Osteoblast (primary cell): ENCODE measurements around the gene RPA1. TPM values are rescaled to one million over a fixed set of nuclear protein-coding genes. Genes with fewer than 3 reads are reported as not detected.

Source experiments
- DNase-seq: peaks from one replicate; pipeline ENCODE4 v3.0.0; 2011; ENCODE audit warnings: low spot score, mixed read lengths; ENCODE audit not compliant: insufficient read length; ENCODE audit errors: missing footprints
- H2AFZ ChIP-seq: 2 replicates; pipeline ENCODE4 v1.6.0; 2011; ENCODE audit warnings: mild to moderate bottlenecking, low read length
- H3K27ac ChIP-seq: 2 replicates; pipeline ENCODE4 v1.5.1; 2011; ENCODE audit warnings: mild to moderate bottlenecking, low read depth, low read length, moderate library complexity
- H3K27me3 ChIP-seq: 2 replicates; pipeline ENCODE4 v1.6.0; 2012; ENCODE audit warnings: mild to moderate bottlenecking, control low read depth, inconsistent platforms, low read length, moderate library complexity; ENCODE audit not compliant: insufficient read depth
- H3K36me3 ChIP-seq: 2 replicates; pipeline ENCODE4 v1.5.1; 2011; ENCODE audit warnings: mild to moderate bottlenecking, low read length, control low read depth, moderate library complexity; ENCODE audit not compliant: insufficient read depth
- H3K4me1 ChIP-seq: 2 replicates; pipeline ENCODE4 v1.5.1; 2011; ENCODE audit warnings: mild to moderate bottlenecking, low read length, control low read depth, moderate library complexity; ENCODE audit not compliant: insufficient read depth
- H3K4me2 ChIP-seq: 2 replicates; pipeline ENCODE4 v1.6.0; 2011; ENCODE audit warnings: mild to moderate bottlenecking, low read length; ENCODE audit not compliant: insufficient read depth
- H3K4me3 ChIP-seq: fragments of 200-600 bp; sonication (generic); 3 replicates; pipeline ENCODE4 v1.5.1; 2012; ENCODE audit warnings: mild to moderate bottlenecking, low read length, inconsistent platforms; ENCODE audit not compliant: insufficient read depth
- H3K79me2 ChIP-seq: 2 replicates; pipeline ENCODE4 v1.6.0; 2012; ENCODE audit warnings: mild to moderate bottlenecking, low read length, control low read depth, inconsistent platforms; ENCODE audit not compliant: insufficient read depth
- H3K9me3 ChIP-seq: 2 replicates; pipeline ENCODE4 v1.5.1; 2011; ENCODE audit warnings: low read depth, low read length, control low read depth
- H4K20me1 ChIP-seq: 2 replicates; pipeline ENCODE4 v1.6.0; 2012; ENCODE audit warnings: mild to moderate bottlenecking, low read length, control low read depth; ENCODE audit not compliant: insufficient read depth
- total RNA-seq: library from RNA; depleted of rRNA; stranded (reverse); fragments of >200 nt; gene quantifications from 2 replicates; pipeline ENCODE4 v1.2.3, GENCODE V29; 2012
- TF ChIP-seq, protein P1 (sequence below): IDR thresholded peaks from 2 replicates; pipeline ENCODE4 v1.5.1; 2011; ENCODE audit warnings: mild to moderate bottlenecking, low read depth, low read length, moderate library complexity; ENCODE audit errors: extremely low read depth

The RPA1 gene
- total RNA-seq, 1 donor: 14.8 TPM

DNA sequence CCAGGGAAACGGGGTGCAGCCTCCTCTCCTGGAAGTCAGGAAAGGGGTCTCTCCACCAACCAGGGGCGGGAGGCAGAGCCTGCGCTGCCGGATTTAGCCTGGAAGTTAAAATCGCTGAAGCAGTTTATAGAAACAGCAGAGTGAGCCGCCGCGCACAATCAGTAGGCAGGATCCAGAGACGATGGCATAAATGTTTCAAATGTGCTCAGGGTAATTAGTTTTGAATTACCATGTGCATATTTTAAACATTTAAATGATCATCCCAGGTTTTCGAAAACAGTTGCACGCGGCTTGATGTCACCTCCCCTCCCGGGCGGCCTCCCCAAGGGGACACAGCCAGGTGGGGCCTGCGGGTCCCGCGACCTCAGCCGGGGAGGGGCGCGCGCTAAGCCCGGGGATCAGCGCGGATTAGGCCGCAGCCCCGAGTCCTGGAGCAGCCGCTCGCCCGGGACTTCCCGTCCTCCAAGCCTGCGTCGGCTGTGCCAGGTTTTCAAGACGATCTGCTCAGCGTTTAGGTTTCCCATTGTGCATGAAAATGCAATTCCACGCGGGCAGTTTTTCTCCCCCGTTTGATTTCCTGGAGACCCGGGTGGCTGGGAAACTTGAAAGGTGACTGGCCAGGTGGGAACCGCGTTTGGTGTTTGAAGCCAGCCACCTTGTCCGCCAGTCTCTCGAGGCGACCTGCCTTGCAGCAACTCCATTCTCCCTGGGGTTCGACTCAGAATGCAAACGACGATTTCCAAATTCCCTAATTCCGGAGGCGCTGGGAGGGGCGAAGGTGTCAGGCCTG is 78.3 kb downstream of the RPA1 start:
- Histone ChIP-seq H3K79me2 (no peaks in the 10 kb centered on the region), H3K27ac (no peak overlapping the region), H3K4me1 (peaks cover 9% of the 10 kb centered on the region), H3K4me3 (peak overlapping the region; percentile 62), H3K27me3 (peaks cover 80% of the 10 kb centered on the region), H3K4me2 (peak overlapping the region; percentile 87), H4K20me1 (no peaks in the 10 kb centered on the region), H3K36me3 (no peaks in the 10 kb centered on the region), H3K9me3 (no peaks in the 10 kb centered on the region), H2AFZ (peak overlapping the region; percentile 66)
- DNase-seq: peak; percentile 75
- TF ChIP-seq, protein P1, sequence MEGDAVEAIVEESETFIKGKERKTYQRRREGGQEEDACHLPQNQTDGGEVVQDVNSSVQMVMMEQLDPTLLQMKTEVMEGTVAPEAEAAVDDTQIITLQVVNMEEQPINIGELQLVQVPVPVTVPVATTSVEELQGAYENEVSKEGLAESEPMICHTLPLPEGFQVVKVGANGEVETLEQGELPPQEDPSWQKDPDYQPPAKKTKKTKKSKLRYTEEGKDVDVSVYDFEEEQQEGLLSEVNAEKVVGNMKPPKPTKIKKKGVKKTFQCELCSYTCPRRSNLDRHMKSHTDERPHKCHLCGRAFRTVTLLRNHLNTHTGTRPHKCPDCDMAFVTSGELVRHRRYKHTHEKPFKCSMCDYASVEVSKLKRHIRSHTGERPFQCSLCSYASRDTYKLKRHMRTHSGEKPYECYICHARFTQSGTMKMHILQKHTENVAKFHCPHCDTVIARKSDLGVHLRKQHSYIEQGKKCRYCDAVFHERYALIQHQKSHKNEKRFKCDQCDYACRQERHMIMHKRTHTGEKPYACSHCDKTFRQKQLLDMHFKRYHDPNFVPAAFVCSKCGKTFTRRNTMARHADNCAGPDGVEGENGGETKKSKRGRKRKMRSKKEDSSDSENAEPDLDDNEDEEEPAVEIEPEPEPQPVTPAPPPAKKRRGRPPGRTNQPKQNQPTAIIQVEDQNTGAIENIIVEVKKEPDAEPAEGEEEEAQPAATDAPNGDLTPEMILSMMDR: no peak

- no peaks in the 10 kb centered on the region for H3K36me3 ChIP-seq
- no peaks in the 10 kb centered on the region for H3K9me3 ChIP-seq
- H3K27ac ChIP-seq: no peak overlapping the region
- peak overlapping the region; percentile 62 for H3K4me3 ChIP-seq
- TF ChIP-seq, protein P1: peak; percentile 73
- peaks cover 9% of the 10 kb centered on the region for H3K4me1 ChIP-seq
- no peaks in the 10 kb centered on the region for H3K79me2 ChIP-seq
- peak overlapping the region; percentile 87 for H3K4me2 ChIP-seq
- peaks cover 86% of the 10 kb centered on the region for H3K27me3 ChIP-seq
- H4K20me1 ChIP-seq: no peaks in the 10 kb centered on the region
- DNase-seq: peak; percentile 90
- H2AFZ ChIP-seq: peak overlapping the region; percentile 66
Measured at GRCh38 chr17:1908699-1909309, 79.0 kb downstream of the RPA1 start.

DNA sequence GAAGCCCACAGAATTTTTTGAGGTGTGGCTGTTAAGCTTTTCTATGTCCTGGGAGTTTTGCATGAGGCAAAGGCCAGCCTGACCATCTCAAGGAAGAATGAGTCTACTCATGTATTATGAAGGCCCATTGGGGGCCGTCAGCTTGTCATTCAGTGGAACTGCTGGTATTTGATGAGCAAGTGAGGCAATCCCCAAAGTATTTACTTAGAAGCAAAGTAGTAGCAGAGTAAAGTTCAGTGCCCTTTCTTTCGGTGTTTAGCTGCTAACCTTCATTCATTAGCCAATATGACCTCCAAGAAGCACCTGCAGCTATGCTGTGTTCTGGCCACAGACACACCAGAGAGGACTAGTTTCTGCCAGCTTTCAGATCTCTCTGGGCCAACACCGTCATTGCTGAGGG is 80.2 kb downstream of the RPA1 start:
- no peak for DNase-seq
- Histone ChIP-seq H3K4me2 (no peak overlapping the region), H3K27me3 (peaks cover 81% of the 10 kb centered on the region), H2AFZ (no peak overlapping the region), H3K79me2 (no peaks in the 10 kb centered on the region), H4K20me1 (no peaks in the 10 kb centered on the region), H3K27ac (no peak overlapping the region), H3K36me3 (no peaks in the 10 kb centered on the region), H3K4me3 (no peak overlapping the region), H3K9me3 (no peaks in the 10 kb centered on the region), H3K4me1 (peaks cover 9% of the 10 kb centered on the region)
- TF ChIP-seq, protein P1: no peak

- peak; percentile 58 for DNase-seq
- H3K79me2 ChIP-seq: no peaks in the 10 kb centered on the region
- no peaks in the 10 kb centered on the region for H3K36me3 ChIP-seq
- H4K20me1 ChIP-seq: no peaks in the 10 kb centered on the region
- H3K4me2 ChIP-seq: no peak overlapping the region
- no peak overlapping the region for H2AFZ ChIP-seq
- H3K27me3 ChIP-seq: peaks cover 66% of the 10 kb centered on the region
- H3K27ac ChIP-seq: no peak overlapping the region
- TF ChIP-seq, protein P1: no peak
- no peaks in the 10 kb centered on the region for H3K9me3 ChIP-seq
- no peak overlapping the region for H3K4me3 ChIP-seq
- peaks cover 9% of the 10 kb centered on the region for H3K4me1 ChIP-seq
Measured at GRCh38 chr17:1912146-1912545, 82.3 kb downstream of the RPA1 start.
